ENCODE data around the gene WDFY2.

The WDFY2 gene

DNA sequence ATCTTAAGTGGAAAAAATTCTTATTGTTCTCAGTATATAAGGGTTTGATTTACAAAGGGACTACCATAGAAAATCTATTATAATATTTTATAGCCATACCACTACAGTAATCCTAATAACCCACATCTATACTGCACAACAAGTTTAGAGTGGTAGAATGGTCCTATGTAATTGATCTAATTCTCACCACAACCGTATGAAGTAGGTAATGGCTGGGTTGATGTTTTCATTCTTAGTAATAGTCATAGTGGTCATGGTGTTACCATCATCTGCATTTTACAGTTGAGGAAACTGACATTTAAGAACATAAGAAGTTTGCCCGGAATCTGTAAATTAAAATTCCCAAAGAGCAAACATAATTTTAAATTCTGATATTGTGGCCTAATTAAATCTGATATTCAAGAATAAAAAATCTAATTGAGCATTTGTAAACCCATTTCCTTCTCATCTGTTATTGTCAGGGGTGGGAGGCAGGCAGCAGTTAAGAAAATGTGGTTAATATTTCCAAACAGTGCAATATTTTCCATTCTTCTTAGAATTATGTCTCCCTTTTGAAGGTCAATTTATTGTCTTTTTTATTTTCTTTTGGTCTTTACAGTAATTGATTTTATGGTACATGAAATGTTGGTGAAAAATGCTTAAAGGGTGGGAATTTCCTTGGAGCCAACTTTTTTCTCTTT is 154.1 kb downstream of the WDFY2 start:
- no peak overlapping the region for H3K4me3 ChIP-seq (ENCODE audit: low read depth, low read length)
- TF ChIP-seq, protein P1, sequence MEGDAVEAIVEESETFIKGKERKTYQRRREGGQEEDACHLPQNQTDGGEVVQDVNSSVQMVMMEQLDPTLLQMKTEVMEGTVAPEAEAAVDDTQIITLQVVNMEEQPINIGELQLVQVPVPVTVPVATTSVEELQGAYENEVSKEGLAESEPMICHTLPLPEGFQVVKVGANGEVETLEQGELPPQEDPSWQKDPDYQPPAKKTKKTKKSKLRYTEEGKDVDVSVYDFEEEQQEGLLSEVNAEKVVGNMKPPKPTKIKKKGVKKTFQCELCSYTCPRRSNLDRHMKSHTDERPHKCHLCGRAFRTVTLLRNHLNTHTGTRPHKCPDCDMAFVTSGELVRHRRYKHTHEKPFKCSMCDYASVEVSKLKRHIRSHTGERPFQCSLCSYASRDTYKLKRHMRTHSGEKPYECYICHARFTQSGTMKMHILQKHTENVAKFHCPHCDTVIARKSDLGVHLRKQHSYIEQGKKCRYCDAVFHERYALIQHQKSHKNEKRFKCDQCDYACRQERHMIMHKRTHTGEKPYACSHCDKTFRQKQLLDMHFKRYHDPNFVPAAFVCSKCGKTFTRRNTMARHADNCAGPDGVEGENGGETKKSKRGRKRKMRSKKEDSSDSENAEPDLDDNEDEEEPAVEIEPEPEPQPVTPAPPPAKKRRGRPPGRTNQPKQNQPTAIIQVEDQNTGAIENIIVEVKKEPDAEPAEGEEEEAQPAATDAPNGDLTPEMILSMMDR (IDR thresholded peaks at IDR 0.05; ENCODE audit: low read depth, low read length): no peak
- in situ Hi-C loops (cut with HindIII; ENCODE audit: low sequenced_read_pairs): no loop called here
- DNase-seq (ENCODE audit: low read depth, low spot score): no peak

DNA sequence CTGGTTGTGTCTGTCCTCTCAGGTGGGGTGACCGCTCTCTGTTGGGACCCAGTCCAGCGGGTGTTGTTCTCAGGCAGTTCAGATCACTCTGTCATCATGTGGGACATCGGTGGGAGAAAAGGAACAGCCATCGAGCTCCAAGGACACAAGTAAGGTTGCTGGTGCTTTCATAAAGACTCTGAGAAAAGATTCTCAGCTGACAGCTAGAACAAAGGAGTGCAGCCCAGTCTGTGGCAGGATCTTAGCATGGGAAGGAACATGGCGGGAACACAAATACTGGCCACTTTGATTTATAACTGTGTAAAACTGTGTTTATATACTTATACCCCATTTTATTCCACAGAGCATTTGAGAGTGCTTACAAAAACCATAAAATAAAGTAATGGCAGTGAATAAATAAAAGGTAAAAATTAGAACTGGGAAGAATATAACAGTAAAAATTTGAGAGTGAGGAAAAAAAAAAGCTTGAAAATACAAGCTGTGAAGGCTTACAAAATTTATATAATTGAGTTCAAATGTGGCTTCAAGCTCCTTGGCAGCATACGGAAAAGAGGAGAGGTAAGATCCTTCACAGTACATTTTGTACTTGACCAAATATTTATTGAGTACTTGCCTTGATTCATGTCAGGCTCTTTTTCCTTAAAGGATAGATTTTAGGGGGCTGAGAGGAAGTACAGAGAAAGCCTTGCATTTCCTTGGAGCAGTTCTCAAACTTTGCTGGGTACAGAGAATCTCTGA is 154.9 kb downstream of the WDFY2 start:
- TF ChIP-seq, protein P1 (IDR thresholded peaks at IDR 0.05; ENCODE audit: low read depth, low read length): no peak
- no peak for DNase-seq (ENCODE audit: low read depth, low spot score)
- in situ Hi-C loops (cut with HindIII; ENCODE audit: low sequenced_read_pairs): no loop called here
- no peak overlapping the region for H3K4me3 ChIP-seq (ENCODE audit: low read depth, low read length)

DNA sequence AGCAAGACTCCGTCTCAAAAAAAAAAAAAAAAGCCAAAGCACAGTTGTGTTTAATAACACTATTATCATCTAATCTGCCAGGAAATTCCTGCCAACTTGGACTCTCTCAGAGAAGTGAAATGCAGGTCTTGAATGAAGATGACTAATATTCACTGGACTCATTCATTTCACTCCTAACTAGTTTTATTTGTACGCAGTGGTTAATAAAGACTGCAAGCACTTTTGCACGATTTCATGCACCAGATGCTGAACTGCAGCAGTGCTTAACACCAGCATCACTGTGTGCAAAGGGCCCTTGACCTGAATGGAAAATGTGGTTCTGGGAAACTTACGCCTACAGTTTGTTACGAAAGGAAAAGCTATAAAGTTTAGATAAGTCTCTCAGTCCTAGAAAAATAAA is 156.4 kb downstream of the WDFY2 start:
- TF ChIP-seq, protein P1 (IDR thresholded peaks at IDR 0.05; ENCODE audit: low read depth, low read length): no peak
- in situ Hi-C loops (cut with HindIII; ENCODE audit: low sequenced_read_pairs): no loop called here
- H3K4me3 ChIP-seq (ENCODE audit: low read depth, low read length): no peak overlapping the region
- DNase-seq (ENCODE audit: low read depth, low spot score): no peak

DNA sequence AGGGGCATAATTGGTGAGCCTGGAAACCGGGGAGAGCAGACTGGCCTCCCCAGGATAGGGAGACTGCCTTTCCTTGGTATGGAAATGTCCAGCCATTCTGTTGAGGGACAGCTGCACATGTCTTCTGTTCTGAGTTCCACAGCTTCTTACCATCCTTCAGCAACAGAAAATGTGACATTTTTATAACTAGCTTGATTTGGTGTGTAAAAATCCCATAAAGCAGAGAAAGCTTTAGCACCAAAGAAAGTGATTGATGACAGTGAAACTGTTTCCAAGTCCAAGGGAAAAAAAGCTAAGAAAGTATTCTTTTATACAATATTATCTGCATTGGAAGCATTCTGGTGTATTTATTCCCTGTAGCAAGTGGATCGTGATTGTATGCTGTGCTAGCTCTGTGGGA is 157.8 kb downstream of the WDFY2 start:
- in situ Hi-C loops (cut with HindIII; ENCODE audit: low sequenced_read_pairs): no loop called here
- DNase-seq (ENCODE audit: low read depth, low spot score): no peak
- no peak overlapping the region for H3K4me3 ChIP-seq (ENCODE audit: low read depth, low read length)
- TF ChIP-seq, protein P1 (IDR thresholded peaks at IDR 0.05; ENCODE audit: low read depth, low read length): no peak

DNA sequence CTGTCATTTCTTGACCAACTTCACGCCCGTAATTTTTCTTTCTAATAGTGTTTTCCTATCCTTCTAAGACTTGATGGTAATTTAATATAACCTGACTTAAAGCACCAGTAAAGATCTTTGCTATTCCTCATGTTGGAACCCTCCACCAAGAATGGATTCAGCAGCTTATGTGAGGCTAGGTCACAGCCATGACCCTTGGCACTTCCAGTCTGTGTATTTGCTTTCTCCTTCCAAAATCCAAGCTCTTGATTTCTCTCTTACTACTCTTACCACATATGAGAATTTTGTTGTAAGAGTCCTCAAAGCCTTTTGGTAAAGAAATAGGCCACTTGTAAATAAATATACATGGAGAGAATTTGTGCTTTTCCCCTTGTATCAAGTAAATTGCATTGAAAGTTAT is 158.3 kb downstream of the WDFY2 start:
- TF ChIP-seq, protein P1 (IDR thresholded peaks at IDR 0.05; ENCODE audit: low read depth, low read length): no peak
- no peak overlapping the region for H3K4me3 ChIP-seq (ENCODE audit: low read depth, low read length)
- no peak for DNase-seq (ENCODE audit: low read depth, low spot score)
- in situ Hi-C loops (cut with HindIII; ENCODE audit: low sequenced_read_pairs): no loop called here

DNA sequence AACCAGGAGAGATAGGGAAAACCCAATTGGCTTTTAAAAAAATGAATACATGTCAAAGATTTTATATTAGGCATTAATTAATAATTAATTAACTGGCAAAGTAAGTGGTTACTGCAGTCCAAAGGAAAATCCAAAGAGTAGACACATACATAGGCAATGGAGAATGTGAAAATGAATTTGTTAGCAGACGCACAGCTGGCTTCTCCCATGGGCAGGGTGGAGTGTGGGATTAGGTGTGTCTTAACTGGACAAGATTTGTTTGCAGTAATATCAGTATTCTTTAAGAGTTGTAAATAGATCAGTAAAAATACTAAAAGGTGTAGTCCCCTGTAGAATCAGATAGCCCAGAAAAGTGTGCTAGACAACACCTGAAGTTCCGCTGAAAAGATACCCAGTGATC is 161.0 kb downstream of the WDFY2 start:
- DNase-seq (ENCODE audit: low read depth, low spot score): no peak
- TF ChIP-seq, protein P1 (IDR thresholded peaks at IDR 0.05; ENCODE audit: low read depth, low read length): no peak
- in situ Hi-C loops (cut with HindIII; ENCODE audit: low sequenced_read_pairs): no loop called here
- H3K4me3 ChIP-seq (ENCODE audit: low read depth, low read length): no peak overlapping the region
